D721Med (cell line): ENCODE results near the gene ERC2.
"Not testable (repeated sequence)": the region's sequence is repeated elsewhere in the genome, so short reads cannot be mapped to it uniquely, and the experiment has no call there.

Experiments used
- DNase-seq: peaks from one replicate; pipeline ENCODE4 v3.0.0; 2011; ENCODE audit warnings: low spot score; ENCODE audit not compliant: insufficient read length
- FAIRE-seq: peaks from 2 replicates; lab custom pipeline; 2011; peaks lifted over from hg19 to GRCh38; lab: Jason Lieb, UNC
- TF ChIP-seq, protein P1 (sequence below): IDR thresholded peaks from 2 replicates; pipeline ENCODE4 v1.5.1; 2012; ENCODE audit warnings: mild to moderate bottlenecking, control low read depth; ENCODE audit not compliant: insufficient read depth; ENCODE audit errors: missing control alignments

The ERC2 gene

DNA sequence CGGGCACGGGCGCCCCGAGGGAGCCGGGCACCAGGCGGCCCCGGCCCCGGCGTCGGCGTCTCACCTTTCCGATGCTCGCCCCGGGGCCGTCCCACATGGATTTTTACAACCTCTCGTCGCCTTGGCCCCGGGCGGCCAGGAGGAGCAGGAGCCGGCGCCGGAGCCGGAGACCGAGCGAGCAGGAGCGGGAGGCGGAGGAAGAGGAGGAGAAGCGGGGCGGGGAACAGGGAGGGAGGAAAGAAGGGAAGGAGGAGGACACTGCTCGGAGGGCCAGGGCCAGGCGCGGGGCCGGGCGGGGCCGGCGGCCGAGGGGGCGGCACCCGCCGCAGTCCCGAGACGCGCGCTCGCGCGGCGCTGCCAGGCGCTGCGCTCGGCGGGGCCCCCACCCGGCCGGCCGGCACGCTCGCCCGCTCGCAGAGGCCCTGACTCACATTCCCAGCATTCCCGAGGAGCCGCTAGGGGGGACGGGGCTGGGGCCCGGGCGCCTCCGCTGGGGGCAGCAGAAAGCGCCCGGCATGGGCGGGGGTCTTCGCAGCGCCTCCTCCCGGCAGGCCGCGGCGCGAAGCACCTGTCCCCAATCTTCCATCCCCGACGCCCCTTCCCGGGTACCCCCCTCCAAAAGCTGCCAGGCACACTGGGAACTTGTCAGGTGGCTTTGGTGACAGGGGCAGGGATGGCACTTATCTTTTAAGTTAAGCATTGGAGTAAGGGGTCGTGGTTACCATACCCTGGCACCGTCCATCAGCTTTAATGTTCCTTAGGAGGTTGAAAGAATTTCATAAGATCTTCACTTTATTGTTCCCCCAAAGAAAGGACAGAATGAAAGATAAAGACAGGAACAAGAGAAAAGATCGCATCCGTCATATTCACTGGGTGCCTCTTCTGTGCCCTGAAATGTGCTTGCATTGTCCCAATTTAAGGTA lies at the start of gene ERC2:
Gene ERC2, minus strand, starts transcription at position 284 of the 923 bp plus-strand sequence.
- FAIRE-seq, result no peak
- TF ChIP-seq, protein P1, sequence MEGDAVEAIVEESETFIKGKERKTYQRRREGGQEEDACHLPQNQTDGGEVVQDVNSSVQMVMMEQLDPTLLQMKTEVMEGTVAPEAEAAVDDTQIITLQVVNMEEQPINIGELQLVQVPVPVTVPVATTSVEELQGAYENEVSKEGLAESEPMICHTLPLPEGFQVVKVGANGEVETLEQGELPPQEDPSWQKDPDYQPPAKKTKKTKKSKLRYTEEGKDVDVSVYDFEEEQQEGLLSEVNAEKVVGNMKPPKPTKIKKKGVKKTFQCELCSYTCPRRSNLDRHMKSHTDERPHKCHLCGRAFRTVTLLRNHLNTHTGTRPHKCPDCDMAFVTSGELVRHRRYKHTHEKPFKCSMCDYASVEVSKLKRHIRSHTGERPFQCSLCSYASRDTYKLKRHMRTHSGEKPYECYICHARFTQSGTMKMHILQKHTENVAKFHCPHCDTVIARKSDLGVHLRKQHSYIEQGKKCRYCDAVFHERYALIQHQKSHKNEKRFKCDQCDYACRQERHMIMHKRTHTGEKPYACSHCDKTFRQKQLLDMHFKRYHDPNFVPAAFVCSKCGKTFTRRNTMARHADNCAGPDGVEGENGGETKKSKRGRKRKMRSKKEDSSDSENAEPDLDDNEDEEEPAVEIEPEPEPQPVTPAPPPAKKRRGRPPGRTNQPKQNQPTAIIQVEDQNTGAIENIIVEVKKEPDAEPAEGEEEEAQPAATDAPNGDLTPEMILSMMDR, result peak; percentile 19
- peak; percentile 23 for DNase-seq

DNA sequence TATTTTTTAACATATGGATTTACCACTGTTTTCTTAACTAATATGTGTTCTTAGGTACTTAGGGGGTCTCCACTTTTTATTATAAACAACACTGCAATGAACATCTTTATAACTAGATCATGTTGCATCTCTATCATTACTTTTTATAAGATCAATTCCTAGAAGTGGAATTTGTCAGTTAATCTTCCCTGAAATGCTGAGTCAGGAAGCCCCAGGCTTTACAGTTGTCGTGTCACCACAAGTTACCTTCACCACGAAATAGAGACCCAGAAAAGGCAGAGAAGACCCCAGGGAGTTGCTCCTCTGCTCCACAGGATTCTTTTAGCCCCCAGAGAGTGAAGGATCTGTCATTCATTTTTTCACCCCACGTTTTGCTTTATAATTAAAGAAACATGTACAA lies 34.5 kb upstream of the ERC2 start:
- FAIRE-seq (no peak), DNase-seq (no peak)
- TF ChIP-seq, protein P1, result no peak

DNA sequence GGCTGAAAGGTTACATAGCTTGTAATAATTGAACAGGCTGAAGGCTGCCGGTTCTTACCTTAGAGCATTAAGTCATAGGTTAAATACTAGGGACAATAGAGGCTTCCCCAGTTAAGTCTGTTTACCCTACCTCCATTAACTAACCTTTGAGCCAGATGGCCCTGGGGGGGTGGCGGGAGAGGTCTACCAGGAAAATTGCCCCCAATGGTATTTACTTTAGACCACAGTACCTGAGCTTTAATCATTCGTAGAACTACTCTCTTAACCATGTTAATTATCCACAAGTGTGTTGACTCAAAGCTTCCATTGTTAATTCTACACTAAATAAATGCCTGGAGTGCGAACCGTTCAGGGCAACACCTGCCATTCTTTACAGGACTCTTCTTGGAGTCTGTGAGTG lies 28.1 kb upstream of the ERC2 start:
- FAIRE-seq, DNase-seq: not testable (repeated sequence)

DNA sequence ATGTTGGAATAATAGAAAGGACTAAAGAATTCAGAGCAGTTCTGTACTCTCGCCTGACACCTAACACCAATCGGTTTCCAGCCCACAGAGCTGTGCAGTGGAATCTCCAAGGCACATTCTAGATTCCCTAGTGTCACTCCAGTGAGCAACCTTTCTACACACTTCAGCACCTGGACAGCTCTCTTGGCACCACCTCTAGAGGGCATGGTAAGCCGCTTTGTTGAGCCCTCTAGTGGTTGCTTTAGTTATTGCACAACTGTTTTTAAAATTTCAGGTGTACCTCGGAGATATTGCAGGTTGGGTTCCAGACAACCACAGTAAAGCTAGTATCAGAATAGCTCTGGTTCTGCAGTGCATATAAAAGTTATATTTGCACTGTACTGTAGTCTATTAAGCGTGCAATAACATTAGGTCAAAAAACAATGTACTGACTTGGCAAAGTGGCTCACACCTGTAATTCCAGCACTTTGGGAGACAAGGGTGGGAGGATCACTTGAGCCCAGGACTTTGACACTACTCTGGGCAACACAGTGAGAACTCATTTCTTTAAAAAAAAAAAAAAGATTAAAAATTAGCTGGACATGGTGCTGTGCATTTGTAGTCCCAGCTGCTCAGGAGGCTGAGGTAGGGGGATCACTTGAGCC lies 26.5 kb upstream of the ERC2 start:
- TF ChIP-seq, protein P1, result peak; percentile 98
- DNase-seq, result peak; percentile 75
- peak; percentile 79 for FAIRE-seq

DNA sequence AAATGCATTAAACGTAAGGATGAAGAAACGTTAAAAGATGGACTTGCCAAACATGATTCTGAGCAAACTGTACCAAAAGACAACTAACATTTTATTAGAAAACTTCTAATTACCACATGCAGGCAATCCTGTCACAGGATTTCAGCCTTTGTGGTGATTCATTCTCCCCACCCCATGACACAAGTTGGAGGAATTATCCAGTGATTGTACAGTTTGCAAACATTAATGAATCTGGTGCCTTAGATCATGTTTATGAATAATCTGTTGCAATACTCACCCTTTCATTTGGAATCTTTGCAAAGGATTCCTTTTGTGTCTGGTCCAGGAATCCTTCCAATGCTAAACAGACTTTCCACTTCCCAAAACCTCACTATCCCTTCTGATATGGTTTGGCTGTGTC lies 23.3 kb upstream of the ERC2 start:
- TF ChIP-seq, protein P1, result no peak
- DNase-seq, result no peak
- FAIRE-seq, result no peak

DNA sequence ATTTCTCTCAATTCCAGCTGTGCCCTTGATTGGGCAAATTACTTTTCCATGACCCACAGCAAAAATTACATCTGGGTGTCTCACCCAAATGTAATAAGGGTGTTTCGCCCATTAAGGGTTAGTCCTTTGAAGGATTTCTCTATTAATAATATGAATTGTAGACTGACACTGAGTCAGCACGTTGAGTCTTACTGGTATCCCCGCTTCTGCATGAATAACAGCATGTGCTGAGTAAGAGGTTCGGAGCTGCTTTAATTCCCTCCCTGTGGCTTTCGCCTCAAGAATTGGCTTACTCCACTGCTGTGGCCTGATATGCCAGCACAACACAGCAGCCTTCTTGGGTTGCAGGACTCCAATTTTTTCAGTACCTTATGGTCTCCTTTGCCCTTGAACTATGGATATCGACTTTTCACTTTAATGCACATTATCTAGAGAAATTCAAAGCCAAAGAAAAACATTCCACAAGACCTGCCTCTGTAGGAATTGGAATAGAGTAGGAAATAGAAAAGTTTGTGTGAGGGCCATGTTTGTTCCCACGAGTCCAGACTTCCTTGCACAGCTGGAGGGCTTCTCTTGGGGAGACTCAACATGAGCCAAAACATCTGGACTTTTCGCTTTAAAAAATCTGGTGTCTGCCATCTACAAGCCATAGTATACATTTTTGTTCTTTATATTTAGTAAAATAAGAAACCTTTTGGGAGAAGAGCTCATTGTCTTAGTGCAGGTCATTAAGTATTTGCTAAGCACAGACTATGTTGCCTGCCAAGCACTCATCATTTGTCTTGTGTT lies 20.7 kb upstream of the ERC2 start:
- TF ChIP-seq, protein P1, result no peak
- DNase-seq, result no peak
- no peak for FAIRE-seq

DNA sequence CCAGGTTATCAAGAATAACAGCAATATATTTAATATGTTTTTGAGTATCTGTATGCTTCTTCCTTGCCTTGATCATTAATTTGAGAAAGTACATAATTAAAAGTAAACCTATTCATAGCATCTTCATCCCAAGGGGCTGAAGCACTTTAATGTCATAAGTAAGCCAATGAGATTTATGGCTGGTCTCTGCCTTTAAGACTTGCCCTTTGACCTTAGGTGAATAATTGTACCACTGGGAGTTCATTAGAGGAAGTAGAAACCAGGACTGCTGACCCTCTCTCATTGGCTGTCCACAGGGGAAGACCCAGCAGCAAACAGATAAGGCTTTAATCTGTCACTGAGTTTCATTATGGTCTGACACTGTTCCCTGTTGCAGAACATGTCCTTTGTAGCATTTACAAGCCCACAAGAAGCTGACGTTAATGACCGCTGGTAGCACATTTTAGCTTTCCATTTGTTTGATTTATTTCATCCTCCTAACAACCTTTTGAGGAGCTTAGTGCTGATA lies 16.3 kb upstream of the ERC2 start:
- TF ChIP-seq, protein P1, result no peak
- no peak for FAIRE-seq
- DNase-seq, result no peak
